G401 (cell line): ENCODE results near the gene NPLOC4. TPM values are rescaled to one million over a fixed set of nuclear protein-coding genes. Genes with fewer than 3 reads are reported as not detected.

Source experiments
- total RNA-seq: library from RNA; depleted of rRNA; stranded (reverse); fragments of >200 nt; shearing (Covaris generic); gene quantifications from 2 replicates; pipeline ENCODE4 v1.2.3, GENCODE V29; 2014; rRNA removed

NPLOC4 gene
- total RNA-seq, 1 experiment from 2014 or later: 110 TPM

Other genes starting within 250 kb of the NPLOC4 start
- 5.3 and 9.6 TPM in 2 replicates for gene BAHCC1, start 241.7 kb downstream of the NPLOC4 start, total RNA-seq
- gene ACTG1, start 124.3 kb downstream of the NPLOC4 start, total RNA-seq: 5,595 and 6,819 TPM in 2 replicates
- gene FSCN2, start 108.7 kb downstream of the NPLOC4 start, total RNA-seq: 0.80 and 1.4 TPM in 2 replicates
- 37.1 and 44.6 TPM in 2 replicates for gene FAAP100, start 84.8 kb downstream of the NPLOC4 start, total RNA-seq
- gene TSPAN10, start 84 bp upstream of the NPLOC4 start, total RNA-seq: 66.8 and 98.7 TPM in 2 replicates
- gene PDE6G, start 19.4 kb upstream of the NPLOC4 start, total RNA-seq: 0.80 TPM in 1 of 2 replicates, not detected in the other
- 81.2 and 118 TPM in 2 replicates for gene OXLD1, start 29.5 kb upstream of the NPLOC4 start, total RNA-seq
- 32.0 and 35.8 TPM in 2 replicates for gene CCDC137, start 29.6 kb upstream of the NPLOC4 start, total RNA-seq
- gene ARL16, start 46.7 kb upstream of the NPLOC4 start, total RNA-seq: 64.2 and 77.4 TPM in 2 replicates
- gene HGS, start 46.9 kb upstream of the NPLOC4 start, total RNA-seq: 85.0 and 88.7 TPM in 2 replicates
- gene MRPL12, start 66.3 kb upstream of the NPLOC4 start, total RNA-seq: 238 and 244 TPM in 2 replicates
- gene SLC25A10, start 75.2 kb upstream of the NPLOC4 start, total RNA-seq: 72.3 and 73.9 TPM in 2 replicates
- 0.61 TPM in 1 of 2 replicates, not detected in the other for gene GCGR, start 167.0 kb upstream of the NPLOC4 start, total RNA-seq
- 130 and 133 TPM in 2 replicates for gene MCRIP1, start 196.2 kb upstream of the NPLOC4 start, total RNA-seq
- 0.31 TPM in 1 of 2 replicates, not detected in the other for gene PPP1R27, start 197.9 kb upstream of the NPLOC4 start, total RNA-seq
- gene P4HB, start 223.4 kb upstream of the NPLOC4 start, total RNA-seq: 310 and 320 TPM in 2 replicates
- gene ARHGDIA, start 234.2 kb upstream of the NPLOC4 start, total RNA-seq: 183 and 209 TPM in 2 replicates